Prostate gland (tissue), 2 donors: Measurements from ENCODE around the gene MEGF10.

Experiments used
- POLR2A ChIP-seq: fragments of 450-650 bp; IDR thresholded peaks from one replicate; pipeline ENCODE4 v1.6.1; 2016; ENCODE audit warnings: antibody characterized with exemption, mild to moderate bottlenecking
- TF ChIP-seq, protein P1 (sequence below), 4 experiments: fragments of 200-600 bp in 2 of 4; fragments of 450-650 bp in 2 of 4; sonication (generic) in 2 of 4; IDR thresholded peaks; 1 replicate in 3 of 4; 2 replicates in 1 of 4; pipeline ENCODE4 v1.5.1; 2016 to 2019; ENCODE audit warnings: antibody characterized with exemption in 4 of 4, mild to moderate bottlenecking in 2 of 4, moderate library complexity in 2 of 4

- TF ChIP-seq, protein P1, sequence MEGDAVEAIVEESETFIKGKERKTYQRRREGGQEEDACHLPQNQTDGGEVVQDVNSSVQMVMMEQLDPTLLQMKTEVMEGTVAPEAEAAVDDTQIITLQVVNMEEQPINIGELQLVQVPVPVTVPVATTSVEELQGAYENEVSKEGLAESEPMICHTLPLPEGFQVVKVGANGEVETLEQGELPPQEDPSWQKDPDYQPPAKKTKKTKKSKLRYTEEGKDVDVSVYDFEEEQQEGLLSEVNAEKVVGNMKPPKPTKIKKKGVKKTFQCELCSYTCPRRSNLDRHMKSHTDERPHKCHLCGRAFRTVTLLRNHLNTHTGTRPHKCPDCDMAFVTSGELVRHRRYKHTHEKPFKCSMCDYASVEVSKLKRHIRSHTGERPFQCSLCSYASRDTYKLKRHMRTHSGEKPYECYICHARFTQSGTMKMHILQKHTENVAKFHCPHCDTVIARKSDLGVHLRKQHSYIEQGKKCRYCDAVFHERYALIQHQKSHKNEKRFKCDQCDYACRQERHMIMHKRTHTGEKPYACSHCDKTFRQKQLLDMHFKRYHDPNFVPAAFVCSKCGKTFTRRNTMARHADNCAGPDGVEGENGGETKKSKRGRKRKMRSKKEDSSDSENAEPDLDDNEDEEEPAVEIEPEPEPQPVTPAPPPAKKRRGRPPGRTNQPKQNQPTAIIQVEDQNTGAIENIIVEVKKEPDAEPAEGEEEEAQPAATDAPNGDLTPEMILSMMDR (IDR thresholded peaks at IDR 0.05) = no peak
- no peak for TF ChIP-seq POLR2A
Observed at GRCh38 chr5:127431977-127432585, 141.5 kb downstream of the MEGF10 start.
